Neural cell (in vitro differentiated cells): ENCODE results near the gene CRNKL1.

ENCODE experiments used
- POLR2AphosphoS5 ChIP-seq: IDR thresholded peaks from 2 replicates; pipeline ENCODE4 v1.6.1; 2012
- TAF1 ChIP-seq: IDR thresholded peaks from 2 replicates; pipeline ENCODE4 v1.6.1; 2012; ENCODE audit warnings: low read depth
- TF ChIP-seq, protein P1 (sequence below): fragments of 450-650 bp; IDR thresholded peaks from 2 replicates; pipeline ENCODE4 v1.5.1; 2014; ENCODE audit warnings: antibody characterized with exemption, mild to moderate bottlenecking, moderate library complexity; ENCODE audit not compliant: poor library complexity, severe bottlenecking

DNA sequence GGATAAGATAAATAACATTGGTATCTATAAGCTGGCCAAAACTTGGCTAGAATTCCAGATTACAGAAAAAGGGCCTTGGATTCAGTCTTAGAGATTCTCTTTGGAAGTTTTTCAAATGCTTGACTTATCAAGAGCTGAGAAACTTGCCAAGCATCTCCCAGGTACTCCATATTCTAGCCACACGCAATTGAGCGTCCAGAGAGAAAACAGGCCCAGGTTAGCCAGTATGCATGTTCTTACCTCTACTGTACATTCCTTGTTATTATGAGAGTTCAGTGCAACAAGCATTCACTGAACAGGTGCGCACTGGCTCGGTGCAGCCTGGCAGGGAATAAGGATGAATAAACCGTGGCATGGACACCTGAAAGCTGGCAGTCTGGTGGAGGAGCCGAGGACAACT lies 13.7 kb downstream of the CRNKL1 start:
- TF ChIP-seq TAF1 (no peak), POLR2AphosphoS5 (no peak)
- TF ChIP-seq, protein P1, sequence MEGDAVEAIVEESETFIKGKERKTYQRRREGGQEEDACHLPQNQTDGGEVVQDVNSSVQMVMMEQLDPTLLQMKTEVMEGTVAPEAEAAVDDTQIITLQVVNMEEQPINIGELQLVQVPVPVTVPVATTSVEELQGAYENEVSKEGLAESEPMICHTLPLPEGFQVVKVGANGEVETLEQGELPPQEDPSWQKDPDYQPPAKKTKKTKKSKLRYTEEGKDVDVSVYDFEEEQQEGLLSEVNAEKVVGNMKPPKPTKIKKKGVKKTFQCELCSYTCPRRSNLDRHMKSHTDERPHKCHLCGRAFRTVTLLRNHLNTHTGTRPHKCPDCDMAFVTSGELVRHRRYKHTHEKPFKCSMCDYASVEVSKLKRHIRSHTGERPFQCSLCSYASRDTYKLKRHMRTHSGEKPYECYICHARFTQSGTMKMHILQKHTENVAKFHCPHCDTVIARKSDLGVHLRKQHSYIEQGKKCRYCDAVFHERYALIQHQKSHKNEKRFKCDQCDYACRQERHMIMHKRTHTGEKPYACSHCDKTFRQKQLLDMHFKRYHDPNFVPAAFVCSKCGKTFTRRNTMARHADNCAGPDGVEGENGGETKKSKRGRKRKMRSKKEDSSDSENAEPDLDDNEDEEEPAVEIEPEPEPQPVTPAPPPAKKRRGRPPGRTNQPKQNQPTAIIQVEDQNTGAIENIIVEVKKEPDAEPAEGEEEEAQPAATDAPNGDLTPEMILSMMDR, result no peak
